GM13976 (cell line): ENCODE data around the gene SLAIN1.

Experiments used
- DNase-seq: peaks from one replicate; pipeline ENCODE4 v3.0.0; 2012; ENCODE audit warnings: low spot score
- in situ Hi-C: fragments of 300-500 bp; cut with MboI; formaldehyde crosslinking; loops from one replicate; pipeline ENCODE4 v1.12.0; 2022; ENCODE audit warnings: low sequenced_read_pairs, mixed read lengths, inconsistent platforms; ENCODE audit not compliant: unreplicated experiment
- TF ChIP-seq, protein P1 (sequence below): IDR thresholded peaks from 2 replicates; pipeline ENCODE4 v1.5.1; 2012; ENCODE audit warnings: borderline replicate concordance, mild to moderate bottlenecking; ENCODE audit not compliant: insufficient read depth; ENCODE audit errors: extremely low read depth, missing control alignments, control extremely low read depth

The SLAIN1 gene

DNA sequence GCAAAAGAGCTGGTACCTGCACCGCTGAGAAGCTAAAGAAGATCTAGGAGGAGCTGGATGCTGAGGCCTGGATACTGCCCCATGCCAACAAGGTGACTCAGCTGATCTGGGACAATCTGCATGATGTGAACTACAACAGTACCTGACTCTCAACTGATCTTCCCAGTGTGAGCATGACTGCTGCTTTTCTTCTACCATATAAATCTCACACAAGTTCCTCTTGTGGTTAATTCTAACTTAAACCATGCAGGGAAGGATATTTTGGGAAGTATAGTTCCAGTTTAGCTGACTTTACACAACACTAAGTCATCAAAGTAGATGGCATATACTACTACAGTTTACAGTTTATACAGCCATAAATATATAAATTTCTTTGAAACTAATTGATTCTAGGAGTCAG is 91.9 kb downstream of the SLAIN1 start:
- TF ChIP-seq, protein P1, sequence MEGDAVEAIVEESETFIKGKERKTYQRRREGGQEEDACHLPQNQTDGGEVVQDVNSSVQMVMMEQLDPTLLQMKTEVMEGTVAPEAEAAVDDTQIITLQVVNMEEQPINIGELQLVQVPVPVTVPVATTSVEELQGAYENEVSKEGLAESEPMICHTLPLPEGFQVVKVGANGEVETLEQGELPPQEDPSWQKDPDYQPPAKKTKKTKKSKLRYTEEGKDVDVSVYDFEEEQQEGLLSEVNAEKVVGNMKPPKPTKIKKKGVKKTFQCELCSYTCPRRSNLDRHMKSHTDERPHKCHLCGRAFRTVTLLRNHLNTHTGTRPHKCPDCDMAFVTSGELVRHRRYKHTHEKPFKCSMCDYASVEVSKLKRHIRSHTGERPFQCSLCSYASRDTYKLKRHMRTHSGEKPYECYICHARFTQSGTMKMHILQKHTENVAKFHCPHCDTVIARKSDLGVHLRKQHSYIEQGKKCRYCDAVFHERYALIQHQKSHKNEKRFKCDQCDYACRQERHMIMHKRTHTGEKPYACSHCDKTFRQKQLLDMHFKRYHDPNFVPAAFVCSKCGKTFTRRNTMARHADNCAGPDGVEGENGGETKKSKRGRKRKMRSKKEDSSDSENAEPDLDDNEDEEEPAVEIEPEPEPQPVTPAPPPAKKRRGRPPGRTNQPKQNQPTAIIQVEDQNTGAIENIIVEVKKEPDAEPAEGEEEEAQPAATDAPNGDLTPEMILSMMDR = no peak
- DNase-seq = no peak
- in situ Hi-C loops = loop anchor here (10.0 kb wide), 1 partner anchor 335 kb away; no protein-coding TSS in a partner anchor

DNA sequence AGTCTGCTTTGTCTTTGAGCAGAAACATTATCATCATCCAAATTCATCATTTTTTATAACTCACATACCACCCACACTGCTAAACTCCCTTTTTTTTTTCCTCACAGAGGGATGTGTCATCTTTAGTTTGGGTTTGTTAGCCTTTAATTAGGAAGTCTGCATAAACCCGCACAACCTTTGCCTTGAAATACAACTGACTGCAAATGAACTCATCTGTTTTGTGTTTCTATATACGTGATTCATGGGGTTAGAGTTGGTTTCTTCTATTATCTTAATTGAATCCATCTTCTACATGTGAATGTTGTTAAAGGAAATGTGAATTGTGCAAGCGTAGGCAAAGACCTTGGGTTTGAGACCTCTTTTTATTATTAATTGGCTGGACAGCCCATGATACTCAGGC is 102.7 kb downstream of the SLAIN1 start:
- DNase-seq = no peak
- in situ Hi-C loops = no loop called here
- TF ChIP-seq, protein P1 = no peak

DNA sequence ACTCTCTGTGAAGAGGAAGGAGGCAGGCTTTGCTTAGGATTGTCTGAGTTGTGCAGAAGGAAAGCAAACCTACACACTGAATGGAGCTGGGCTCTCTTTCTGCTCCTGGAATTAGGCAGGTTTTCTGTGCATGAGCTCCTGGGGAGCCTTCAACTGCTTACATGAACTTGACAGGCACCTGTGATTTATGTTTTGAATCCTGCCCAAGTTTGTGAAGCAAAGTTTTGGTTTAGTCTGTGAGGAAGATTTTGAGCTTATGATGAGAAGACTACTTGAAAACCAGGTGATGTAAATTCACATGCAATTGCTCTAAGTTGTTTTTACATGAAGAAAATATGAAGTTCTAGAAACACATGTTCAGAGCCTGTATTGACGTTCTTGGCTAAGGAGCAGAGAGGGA is 109.0 kb downstream of the SLAIN1 start:
- DNase-seq = no peak
- in situ Hi-C loops = no loop called here
- TF ChIP-seq, protein P1 = no peak

DNA sequence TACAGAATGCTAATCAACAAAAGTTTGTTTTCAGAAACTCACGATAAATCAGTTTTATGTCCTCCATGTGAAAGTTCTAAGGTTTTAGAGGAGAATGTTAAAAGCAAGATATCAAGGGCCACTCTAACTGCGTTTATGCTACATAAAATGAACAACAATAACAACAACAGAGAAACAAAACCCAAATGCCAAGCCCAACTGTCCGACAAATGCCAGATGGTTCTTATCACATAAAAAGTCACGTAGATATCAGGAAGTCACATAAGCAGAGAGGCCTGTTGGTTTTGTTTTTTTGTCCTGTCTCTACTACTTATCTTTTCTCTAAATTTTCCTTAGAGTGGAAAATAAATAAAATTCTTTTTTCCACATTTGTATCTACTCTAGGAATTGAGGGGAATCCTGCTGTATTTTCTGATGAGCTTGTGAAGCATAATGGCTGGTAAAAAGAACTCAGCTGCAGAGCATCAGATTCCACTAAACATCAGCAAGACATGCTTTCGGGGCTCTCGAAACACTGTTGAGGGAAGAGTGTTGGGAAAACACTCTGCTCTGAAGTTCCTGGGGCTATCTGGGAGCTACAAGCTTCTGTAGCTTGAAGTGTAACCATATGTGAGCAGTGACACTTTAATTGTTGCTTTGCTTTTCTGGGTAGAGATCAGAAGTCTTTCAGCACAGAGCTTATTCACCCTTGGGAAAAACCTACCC is 110.1 kb downstream of the SLAIN1 start:
- TF ChIP-seq, protein P1 = no peak
- no peak for DNase-seq
- in situ Hi-C loops = no loop called here

DNA sequence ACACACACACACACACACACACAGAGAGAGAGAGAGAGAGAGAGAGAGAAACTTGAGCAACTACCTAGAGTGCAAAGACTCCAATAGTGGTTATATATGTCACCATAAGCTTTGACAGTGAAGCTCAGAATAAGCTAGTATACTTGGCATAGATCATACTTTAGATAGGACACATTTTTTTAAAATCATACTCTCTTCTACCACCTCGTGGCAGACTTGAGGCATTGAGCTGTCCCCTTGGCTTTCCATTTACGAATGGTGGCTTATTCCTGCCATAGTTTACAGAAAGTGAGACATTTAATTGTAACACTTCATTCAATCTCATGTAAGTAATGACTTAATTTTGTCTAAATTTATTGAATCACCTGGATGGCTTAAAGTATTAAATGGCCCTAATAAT is 112.9 kb downstream of the SLAIN1 start:
- TF ChIP-seq, protein P1 = peak; percentile 19
- in situ Hi-C loops = no loop called here
- DNase-seq = peak; percentile 21

DNA sequence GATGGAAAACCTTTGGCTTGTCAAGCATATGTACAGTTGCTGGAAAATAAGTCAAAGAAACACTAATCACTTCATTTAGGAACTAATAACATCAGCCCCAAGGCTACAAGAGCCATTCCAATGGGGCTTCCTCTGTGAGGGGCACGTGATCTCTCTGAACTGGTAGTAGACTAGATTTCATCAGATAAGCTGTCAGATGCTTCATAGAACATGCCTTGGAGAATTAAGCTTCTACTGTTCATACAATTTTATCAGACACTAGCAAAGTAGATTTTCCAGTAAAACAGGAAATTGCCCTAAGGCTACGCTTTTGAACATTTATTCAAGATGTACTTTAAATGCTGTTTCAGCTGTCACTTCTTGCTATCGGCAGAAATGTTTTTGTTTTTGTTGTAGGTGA is 113.4 kb downstream of the SLAIN1 start:
- TF ChIP-seq, protein P1 = no peak
- DNase-seq = no peak
- in situ Hi-C loops = no loop called here
